Activated T-cell treated with anti-CD3 and anti-CD28 coated beads for 1 hour (primary cell): ENCODE measurements around the gene TTC6.

Experiments
- DNase-seq: peaks from one replicate; pipeline ENCODE4 v3.0.0-alpha.2; 2020; ENCODE audit warnings: low read depth

TTC6 gene

GRCh38 chr14:37625597-37626595, 30.5 kb downstream of the TTC6 start:
- DNase-seq = no peak

- DNase-seq = no peak
Measured at GRCh38 chr14:37637341-37637740, 41.9 kb downstream of the TTC6 start.

- DNase-seq = no peak
Measured at GRCh38 chr14:37638599-37638998, 43.2 kb downstream of the TTC6 start.

DNA sequence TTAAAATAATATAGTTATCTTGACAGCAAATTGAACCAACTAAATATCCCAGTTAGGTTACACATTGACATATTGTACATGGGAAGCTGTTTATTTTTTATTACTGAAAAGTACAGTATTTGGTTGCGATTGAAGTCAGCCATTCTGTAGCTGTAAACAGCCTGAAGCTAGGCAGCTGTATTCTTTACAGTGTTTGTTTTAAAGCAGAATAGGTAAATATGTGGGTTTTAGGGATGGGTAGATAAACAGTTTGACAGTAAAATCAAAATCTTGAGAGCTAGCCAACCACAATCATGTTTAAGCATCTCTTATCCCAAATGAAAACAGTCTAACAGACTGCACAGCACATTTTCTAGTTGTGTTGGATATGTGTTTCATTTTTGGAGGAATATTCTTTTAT, 45.7 kb downstream of the TTC6 start:
- no peak for DNase-seq

DNA sequence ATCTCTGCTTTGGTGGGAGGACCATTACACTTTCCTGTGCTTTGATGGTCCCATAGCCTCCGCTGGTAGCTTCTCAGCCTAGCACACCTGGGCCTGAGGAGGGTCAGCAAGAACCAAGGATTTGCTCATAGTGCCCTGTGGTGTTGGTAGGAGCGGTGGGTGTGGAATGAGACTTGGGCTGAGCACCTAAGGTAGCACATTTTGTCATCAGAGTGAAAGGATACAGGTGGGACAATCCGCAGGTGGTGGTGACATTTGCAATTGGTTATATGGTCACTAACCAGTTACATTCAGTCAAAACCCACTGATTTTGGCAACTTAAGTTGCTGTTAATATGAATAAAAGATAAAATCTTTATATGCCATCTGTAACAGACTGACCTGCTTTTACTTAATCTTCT, 46.7 kb downstream of the TTC6 start:
- DNase-seq = no peak

- no peak for DNase-seq
Measured at GRCh38 chr14:37643701-37644100, 48.3 kb downstream of the TTC6 start.
